ENCODE measurements around the gene MLPH.

GRCh38 chr2:237573721-237574415, 86.8 kb downstream of the MLPH start:
- TF ChIP-seq CTCF (IDR thresholded peaks at IDR 0.05 in 8 of 11, conservative IDR thresholded peaks at IDR 0.05 in 3 of 11): no peak
- no peak for TF ChIP-seq POLR2A (IDR thresholded peaks at IDR 0.05)
